Measurements from ENCODE around the gene LCORL.

GRCh38 chr4:17884511-17884910 is 137.0 kb downstream of the LCORL start:
- TF ChIP-seq CTCF (IDR thresholded peaks at IDR 0.05) (no peak), POLR2A (IDR thresholded peaks at IDR 0.05) (no peak)
